Measurements from ENCODE around the gene APOBEC3A. TPM values are rescaled to one million over a fixed set of nuclear protein-coding genes. Genes with fewer than 3 reads are reported as not detected.
A peak's percentile ranks its signal among the peaks of the same experiment; 100 is the strongest.

Gene APOBEC3A
- total and polyA plus RNA-seq, 7 donors, result 0.36 to 67.3 (median 4.8) TPM; not detected in 3

- Histone ChIP-seq H3K4me1 (peaks cover 0 to 26% (median 19%) of the 10 kb centered on the region in 4 donors), H3K36me3 (no peaks in the 10 kb centered on the region), H3K9me3 (no peaks in the 10 kb centered on the region), H3K4me3 (no peak overlapping the region), H3K27ac (no peak overlapping the region), H3K27me3 (no peaks in the 10 kb centered on the region)
- DNase-seq, result no peak
- TF ChIP-seq EP300 (IDR thresholded peaks at IDR 0.05), result no peak
- TF ChIP-seq POLR2A (IDR thresholded peaks at IDR 0.05), result no peak
- no peak for TF ChIP-seq POLR2AphosphoS5 (IDR thresholded peaks at IDR 0.05)
- TF ChIP-seq CTCF (IDR thresholded peaks at IDR 0.05), result no peak
- intact Hi-C loops (cut with DNase I), result no loop called here
- 16 to 59% methylated on average over 6 of the region's 6 CpGs for WGBS, 2 donors
Measured at GRCh38 chr22:38921120-38921519, 36.3 kb upstream of the APOBEC3A start.

- TF ChIP-seq EP300 (IDR thresholded peaks at IDR 0.05) (no peak), POLR2AphosphoS5 (IDR thresholded peaks at IDR 0.05) (no peak), POLR2A (IDR thresholded peaks at IDR 0.05) (no peak), CTCF (IDR thresholded peaks at IDR 0.05) (no peak)
- Histone ChIP-seq H3K36me3 (no peaks in the 10 kb centered on the region), H3K9me3 (no peaks in the 10 kb centered on the region), H3K27ac (no peak overlapping the region), H3K27me3 (no peaks in the 10 kb centered on the region), H3K4me3 (no peak overlapping the region), H3K4me1 (peaks cover 0 to 26% (median 19%) of the 10 kb centered on the region in 4 donors)
- DNase-seq, result no peak
- WGBS, 2 donors, result 26 to 68% methylated on average over 4 of the region's 4 CpGs
- intact Hi-C loops (cut with DNase I), result no loop called here
Measured at GRCh38 chr22:38921806-38922205, 35.6 kb upstream of the APOBEC3A start.

- peak; percentile 93 for DNase-seq
- 12 to 44% methylated on average over 10 of the region's 10 CpGs for WGBS, 2 donors
- H3K4me1 ChIP-seq, result peaks cover 0 to 33% (median 28%) of the 10 kb centered on the region in 4 donors
- H3K27me3 ChIP-seq, result no peaks in the 10 kb centered on the region
- H3K9me3 ChIP-seq, result no peaks in the 10 kb centered on the region
- intact Hi-C loops (cut with DNase I), result loop anchor here (2.0 kb wide), 1 partner anchor 43 kb away; no protein-coding TSS in a partner anchor
- H3K36me3 ChIP-seq, result no peaks in the 10 kb centered on the region
- peak; percentile 54 to 92 (median 70) for TF ChIP-seq POLR2AphosphoS5 (IDR thresholded peaks at IDR 0.05)
- no peak for TF ChIP-seq EP300 (IDR thresholded peaks at IDR 0.05)
- peak in 1 of 4 experiments; percentile 48 for TF ChIP-seq CTCF (IDR thresholded peaks at IDR 0.05)
- no peak for TF ChIP-seq POLR2A (IDR thresholded peaks at IDR 0.05)
- H3K4me3 ChIP-seq, result peak overlapping the region in 3 of 4 donors; percentile 4 to 33 (median 27)
- H3K27ac ChIP-seq, result peak overlapping the region; percentile 81 to 90 (median 86)
Measured at GRCh38 chr22:38923463-38924346, 33.7 kb upstream of the APOBEC3A start.

GRCh38 chr22:38924347-38924952, 33.0 kb upstream of the APOBEC3A start:
- TF ChIP-seq POLR2AphosphoS5 (IDR thresholded peaks at IDR 0.05) (peak in 3 of 4 donors; percentile 41 to 59 (median 59)), POLR2A (IDR thresholded peaks at IDR 0.05) (no peak), EP300 (IDR thresholded peaks at IDR 0.05) (peak in 1 of 4 donors; percentile 9)
- H3K36me3 ChIP-seq, result no peaks in the 10 kb centered on the region
- H3K27ac ChIP-seq, result peak overlapping the region; percentile 81 to 90 (median 86)
- peak; percentile 89 for DNase-seq
- H3K27me3 ChIP-seq, result no peaks in the 10 kb centered on the region
- WGBS, 2 donors, result 6 to 20% methylated on average over 9 of the region's 9 CpGs
- intact Hi-C loops (cut with DNase I), result loop anchor here (2.0 kb wide), 1 partner anchor 44 kb away; no protein-coding TSS in a partner anchor
- H3K4me1 ChIP-seq, result peaks cover 0 to 33% (median 28%) of the 10 kb centered on the region in 4 donors
- H3K4me3 ChIP-seq, result peak overlapping the region in 3 of 4 donors; percentile 4 to 33 (median 27)
- no peaks in the 10 kb centered on the region for H3K9me3 ChIP-seq

All from sigmoid colon (tissue), 7 donors.